ENCODE data around the gene TXLNB. TPM values are rescaled to one million over a fixed set of nuclear protein-coding genes. Genes with fewer than 3 reads are reported as not detected.
A peak's percentile ranks its signal among the peaks of the same experiment; 100 is the strongest.

TXLNB gene
- total RNA-seq, 6 donors from 2014 or later = 0.52 to 4.2 (median 0.94) TPM

DNA sequence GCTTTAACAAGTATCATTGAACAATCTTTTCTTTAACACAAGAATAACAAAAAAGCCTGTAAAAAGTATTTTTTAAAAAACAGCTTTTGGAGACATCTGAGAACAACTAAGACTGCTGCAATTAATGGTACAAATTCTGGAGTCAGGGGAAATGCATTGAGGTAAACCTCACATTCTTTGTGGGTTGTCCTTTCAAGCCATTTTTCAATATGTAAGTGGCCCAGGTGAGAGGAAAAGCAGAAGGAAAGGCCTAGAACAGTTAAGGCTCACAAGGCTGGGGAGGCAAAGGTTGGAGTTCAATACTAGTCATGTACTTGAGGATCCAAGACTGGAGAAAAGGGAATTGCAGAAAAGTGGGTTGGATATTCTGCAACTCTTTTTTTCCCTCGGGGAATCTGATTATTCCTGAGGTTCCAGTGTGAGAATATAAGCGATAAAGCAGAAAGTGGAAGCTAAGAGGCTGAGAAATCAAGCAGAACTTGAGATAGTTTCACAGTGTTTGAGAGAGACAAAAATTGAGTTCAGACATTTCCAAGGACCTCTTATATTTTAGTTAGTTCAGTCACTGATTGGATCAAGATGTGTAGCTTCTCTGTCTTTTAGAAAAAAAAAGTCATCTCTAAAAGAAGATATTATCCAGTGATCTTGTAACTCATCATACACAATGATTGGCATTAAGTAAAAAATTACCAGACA, 25.0 kb upstream of the TXLNB start:
- Histone ChIP-seq H3K27me3 (no peaks in the 10 kb centered on the region), H3K4me1 (no peaks in the 10 kb centered on the region), H3K36me3 (no peaks in the 10 kb centered on the region), H3K9me3 (no peaks in the 10 kb centered on the region), H3K27ac (no peak overlapping the region), H3K4me3 (no peak overlapping the region)
- ATAC-seq (ENCODE audit: low FRiP score in 2 of 2) (no peak), DNase-seq (no peak)
- WGBS, 2 donors = 89 to 92% methylated on average over 2 of the region's 2 CpGs
- TF ChIP-seq POLR2AphosphoS5 (IDR thresholded peaks at IDR 0.05) (no peak), POLR2A (IDR thresholded peaks at IDR 0.05) (no peak)
- TF ChIP-seq, protein P1, sequence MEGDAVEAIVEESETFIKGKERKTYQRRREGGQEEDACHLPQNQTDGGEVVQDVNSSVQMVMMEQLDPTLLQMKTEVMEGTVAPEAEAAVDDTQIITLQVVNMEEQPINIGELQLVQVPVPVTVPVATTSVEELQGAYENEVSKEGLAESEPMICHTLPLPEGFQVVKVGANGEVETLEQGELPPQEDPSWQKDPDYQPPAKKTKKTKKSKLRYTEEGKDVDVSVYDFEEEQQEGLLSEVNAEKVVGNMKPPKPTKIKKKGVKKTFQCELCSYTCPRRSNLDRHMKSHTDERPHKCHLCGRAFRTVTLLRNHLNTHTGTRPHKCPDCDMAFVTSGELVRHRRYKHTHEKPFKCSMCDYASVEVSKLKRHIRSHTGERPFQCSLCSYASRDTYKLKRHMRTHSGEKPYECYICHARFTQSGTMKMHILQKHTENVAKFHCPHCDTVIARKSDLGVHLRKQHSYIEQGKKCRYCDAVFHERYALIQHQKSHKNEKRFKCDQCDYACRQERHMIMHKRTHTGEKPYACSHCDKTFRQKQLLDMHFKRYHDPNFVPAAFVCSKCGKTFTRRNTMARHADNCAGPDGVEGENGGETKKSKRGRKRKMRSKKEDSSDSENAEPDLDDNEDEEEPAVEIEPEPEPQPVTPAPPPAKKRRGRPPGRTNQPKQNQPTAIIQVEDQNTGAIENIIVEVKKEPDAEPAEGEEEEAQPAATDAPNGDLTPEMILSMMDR (IDR thresholded peaks at IDR 0.05) = no peak

GRCh38 chr6:139313784-139314545, 22.2 kb upstream of the TXLNB start:
- TF ChIP-seq POLR2AphosphoS5 (IDR thresholded peaks at IDR 0.05) (no peak), EP300 (IDR thresholded peaks at IDR 0.05) (no peak), POLR2A (IDR thresholded peaks at IDR 0.05) (no peak)
- TF ChIP-seq, protein P1 (IDR thresholded peaks at IDR 0.05) = no peak
- no peak for DNase-seq

GRCh38 chr6:139313229-139313628, 21.4 kb upstream of the TXLNB start:
- TF ChIP-seq POLR2A (IDR thresholded peaks at IDR 0.05) (no peak), EP300 (IDR thresholded peaks at IDR 0.05) (no peak)
- Histone ChIP-seq H3K27ac (no peak overlapping the region), H3K4me1 (peaks cover 0 to 11% (median 0%) of the 10 kb centered on the region in 4 donors), H3K36me3 (no peaks in the 10 kb centered on the region), H3K27me3 (no peaks in the 10 kb centered on the region), H3K9me3 (no peaks in the 10 kb centered on the region), H3K4me3 (no peak overlapping the region)
- WGBS, 2 donors = 94 to 95% methylated on average over 6 to 7 of the region's 7 CpGs
- DNase-seq (no peak), ATAC-seq (ENCODE audit: low FRiP score in 2 of 2) (no peak)

More at GRCh38 chr6:139313784-139314545, 22.2 kb upstream of the TXLNB start:
- ATAC-seq (ENCODE audit: low FRiP score in 2 of 2) = no peak
- 72% methylated on average over 6 of the region's 6 CpGs for WGBS, 2 donors
- Histone ChIP-seq H3K4me1 (peaks cover 0 to 6% (median 0%) of the 10 kb centered on the region in 4 donors), H3K4me3 (no peak overlapping the region), H3K27ac (no peak overlapping the region), H3K36me3 (no peaks in the 10 kb centered on the region), H3K27me3 (no peaks in the 10 kb centered on the region), H3K9me3 (no peaks in the 10 kb centered on the region)

- Histone ChIP-seq H3K27ac (no peak overlapping the region), H3K36me3 (no peaks in the 10 kb centered on the region), H3K4me1 (peaks cover 0 to 11% (median 0%) of the 10 kb centered on the region in 4 donors), H3K4me3 (no peak overlapping the region), H3K9me3 (no peaks in the 10 kb centered on the region), H3K27me3 (no peaks in the 10 kb centered on the region)
- ATAC-seq (ENCODE audit: low FRiP score in 2 of 2) = no peak
- WGBS, 2 donors = 95% methylated on average over 2 of the region's 2 CpGs
- DNase-seq = no peak
- TF ChIP-seq POLR2A (IDR thresholded peaks at IDR 0.05) (no peak), EP300 (IDR thresholded peaks at IDR 0.05) (no peak), POLR2AphosphoS5 (IDR thresholded peaks at IDR 0.05) (no peak)
- TF ChIP-seq, protein P1 (IDR thresholded peaks at IDR 0.05) = no peak
Observed at GRCh38 chr6:139311831-139312230, 20.0 kb upstream of the TXLNB start.

- no peaks in the 10 kb centered on the region for H3K36me3 ChIP-seq
- peak in 1 of 2 donors; percentile 70 for ATAC-seq (ENCODE audit: low FRiP score in 2 of 2)
- H3K4me1 ChIP-seq = peaks cover 0 to 11% (median 0%) of the 10 kb centered on the region in 4 donors
- peak in 1 of 2 donors; percentile 34 for DNase-seq
- TF ChIP-seq, protein P1 (IDR thresholded peaks at IDR 0.05) = no peak
- no peak for TF ChIP-seq POLR2A (IDR thresholded peaks at IDR 0.05)
- TF ChIP-seq EP300 (IDR thresholded peaks at IDR 0.05) = peak in 1 of 4 donors; percentile 15
- TF ChIP-seq POLR2AphosphoS5 (IDR thresholded peaks at IDR 0.05) = peak; percentile 20 to 54
- peak overlapping the region in 3 of 4 donors; percentile 27 to 59 (median 30) for H3K27ac ChIP-seq
- H3K4me3 ChIP-seq = no peak overlapping the region
- no peaks in the 10 kb centered on the region for H3K9me3 ChIP-seq
- H3K27me3 ChIP-seq = no peaks in the 10 kb centered on the region
- 73 to 81% methylated on average over 2 of the region's 2 CpGs for WGBS, 2 donors
Observed at GRCh38 chr6:139308936-139309603, 17.3 kb upstream of the TXLNB start.

Data from upper lobe of left lung (tissue), 6 donors.